Measurements from ENCODE around the gene TCAP.

GRCh38 chr17:39636927-39637736 lies 28.0 kb upstream of the TCAP start, which contains the start of gene STARD3:
- peak; percentile 57 for TF ChIP-seq CTCF (IDR thresholded peaks at IDR 0.05; ENCODE audit: poor library complexity, severe bottlenecking)
- TF ChIP-seq EZH2 (IDR thresholded peaks at IDR 0.05; ENCODE audit: borderline replicate concordance, insufficient read depth, low read length, poor library complexity, severe bottlenecking) = no peak
- peak; percentile 49 for TF ChIP-seq EP300 (conservative IDR thresholded peaks at IDR 0.05; ENCODE audit: poor library complexity, severe bottlenecking)
- TF ChIP-seq POLR2AphosphoS5 (IDR thresholded peaks at IDR 0.05) = peak; percentile 94
- peak; percentile 77 for TF ChIP-seq TAF1 (IDR thresholded peaks at IDR 0.05; ENCODE audit: low read depth)
- peak; percentile 68 for TF ChIP-seq REST (IDR thresholded peaks at IDR 0.05; ENCODE audit: borderline replicate concordance)

Measured in neural cell (in vitro differentiated cells).